GM20000 (cell line): ENCODE data around the gene TPCN2.

Source experiments
- DNase-seq: peaks from one replicate; pipeline ENCODE4 v3.0.0; 2012; ENCODE audit warnings: low spot score
- CTCF ChIP-seq: IDR thresholded peaks from 2 replicates; pipeline ENCODE4 v1.5.1; 2012; ENCODE audit warnings: mild to moderate bottlenecking, control low read depth; ENCODE audit errors: extremely low read depth, missing control alignments

TPCN2 gene

GRCh38 chr11:69157822-69158231, 109.1 kb downstream of the TPCN2 start:
- no peak for TF ChIP-seq CTCF
- no peak for DNase-seq

GRCh38 chr11:69158301-69159149, 109.8 kb downstream of the TPCN2 start:
- DNase-seq = no peak

GRCh38 chr11:69159150-69159852, 110.6 kb downstream of the TPCN2 start:
- TF ChIP-seq CTCF = no peak
- no peak for DNase-seq

More at GRCh38 chr11:69158301-69159149, 109.8 kb downstream of the TPCN2 start:
- no peak for TF ChIP-seq CTCF

- no peak for DNase-seq
- no peak for TF ChIP-seq CTCF
Measured at GRCh38 chr11:69160296-69161116, 111.8 kb downstream of the TPCN2 start.

GRCh38 chr11:69161117-69161407, 112.3 kb downstream of the TPCN2 start:
- no peak for DNase-seq
- TF ChIP-seq CTCF = no peak

GRCh38 chr11:69162505-69162904, 113.8 kb downstream of the TPCN2 start:
- TF ChIP-seq CTCF = no peak
- DNase-seq = no peak

- no peak for DNase-seq
- TF ChIP-seq CTCF = no peak
Measured at GRCh38 chr11:69163842-69164241, 115.1 kb downstream of the TPCN2 start.
